Renal pelvis (tissue), 12 donors: ENCODE measurements around the gene INAFM2. TPM values are rescaled to one million over a fixed set of nuclear protein-coding genes. Genes with fewer than 3 reads are reported as not detected.

Experiments
- DNase-seq: peaks from one replicate; pipeline ENCODE4 v3.0.0-alpha.2; 2013
- long read RNA-seq, 16 experiments: transcript quantifications; one replicate each; lab custom pipeline, GENCODE V29; 2026
- polyA plus RNA-seq, 3 donors: library from polyadenylated mRNA; unstranded; fragments of 120-200 nt; gene quantifications; one replicate each; pipeline ENCODE4 v1.2.1, GENCODE V29; 2013; ENCODE audit not compliant: insufficient read length in 3 of 3

The INAFM2 gene
- polyA plus RNA-seq, result 10 to 100 TPM in 2 of 3 donors, 1 to 10 TPM in 1; 9.9 to 17.6 (median 13.5) TPM
- long read RNA-seq, donor 1, transcript INAFM2-202 (1 exons, 3,052 nt), result major isoform, 15 of 15 reads
- long read RNA-seq, donor 1, partial matches to known transcripts, result 0 of 15 reads
- long read RNA-seq, donor 1, other reads (novel, unspliced or antisense), result 0 of 15 reads
- long read RNA-seq, donor 2, transcript INAFM2-202 (1 exons, 3,052 nt), result major isoform, 13 of 13 reads
- long read RNA-seq, donor 2, partial matches to known transcripts, result 0 of 13 reads
- long read RNA-seq, donor 2, other reads (novel, unspliced or antisense), result 0 of 13 reads
- long read RNA-seq, donor 3, transcript INAFM2-202 (1 exons, 3,052 nt), result major isoform, 6 of 6 reads
- long read RNA-seq, donor 3, partial matches to known transcripts, result 0 of 6 reads
- long read RNA-seq, donor 3, other reads (novel, unspliced or antisense), result 0 of 6 reads
- long read RNA-seq, donor 4, transcript INAFM2-202 (1 exons, 3,052 nt), result major isoform, 10 of 10 reads
- long read RNA-seq, donor 4, partial matches to known transcripts, result 0 of 10 reads
- long read RNA-seq, donor 4, other reads (novel, unspliced or antisense), result 0 of 10 reads
- long read RNA-seq, donor 5, transcript INAFM2-202 (1 exons, 3,052 nt), result major isoform, 14 of 14 reads
- long read RNA-seq, donor 5, partial matches to known transcripts, result 0 of 14 reads
- long read RNA-seq, donor 5, other reads (novel, unspliced or antisense), result 0 of 14 reads
- long read RNA-seq, donor 6, transcript INAFM2-202 (1 exons, 3,052 nt), result major isoform, 13 of 13 reads
- long read RNA-seq, donor 6, partial matches to known transcripts, result 0 of 13 reads
- long read RNA-seq, donor 6, other reads (novel, unspliced or antisense), result 0 of 13 reads
- long read RNA-seq, donor 7, transcript INAFM2-202 (1 exons, 3,052 nt), result major isoform, 17 of 17 reads
- long read RNA-seq, donor 7, partial matches to known transcripts, result 0 of 17 reads
- long read RNA-seq, donor 7, other reads (novel, unspliced or antisense), result 0 of 17 reads
- long read RNA-seq, donor 8, partial matches to known transcripts, result 0 of 4 reads
- long read RNA-seq, donor 8, other reads (novel, unspliced or antisense), result 0 of 4 reads
- long read RNA-seq, donor 9, transcript INAFM2-202 (1 exons, 3,052 nt), result major isoform, 16 of 16 reads
- long read RNA-seq, donor 9, partial matches to known transcripts, result 0 of 16 reads
- long read RNA-seq, donor 9, other reads (novel, unspliced or antisense), result 0 of 16 reads
- long read RNA-seq, donor 10, transcript INAFM2-202 (1 exons, 3,052 nt), result major isoform, 8 of 8 reads
- long read RNA-seq, donor 10, partial matches to known transcripts, result 0 of 8 reads
- long read RNA-seq, donor 10, other reads (novel, unspliced or antisense), result 0 of 8 reads
- long read RNA-seq, donor 11, partial matches to known transcripts, result 0 of 4 reads
- long read RNA-seq, donor 11, other reads (novel, unspliced or antisense), result 0 of 4 reads
- long read RNA-seq, donor 12, transcript INAFM2-202 (1 exons, 3,052 nt), result major isoform, 9 of 10 reads
- long read RNA-seq, donor 12, partial matches to known transcripts, result 0 of 10 reads
- long read RNA-seq, donor 12, other reads (novel, unspliced or antisense), result 0 of 10 reads
- long read RNA-seq, donor 13, transcript INAFM2-202 (1 exons, 3,052 nt), result major isoform, 11 of 11 reads
- long read RNA-seq, donor 13, partial matches to known transcripts, result 0 of 11 reads
- long read RNA-seq, donor 13, other reads (novel, unspliced or antisense), result 0 of 11 reads
- long read RNA-seq, donor 14, result 0 reads
- long read RNA-seq, donor 15, result 0 reads
- long read RNA-seq, donor 16, transcript INAFM2-202 (1 exons, 3,052 nt), result major isoform, 17 of 17 reads
- long read RNA-seq, donor 16, partial matches to known transcripts, result 0 of 17 reads
- long read RNA-seq, donor 16, other reads (novel, unspliced or antisense), result 0 of 17 reads

DNA sequence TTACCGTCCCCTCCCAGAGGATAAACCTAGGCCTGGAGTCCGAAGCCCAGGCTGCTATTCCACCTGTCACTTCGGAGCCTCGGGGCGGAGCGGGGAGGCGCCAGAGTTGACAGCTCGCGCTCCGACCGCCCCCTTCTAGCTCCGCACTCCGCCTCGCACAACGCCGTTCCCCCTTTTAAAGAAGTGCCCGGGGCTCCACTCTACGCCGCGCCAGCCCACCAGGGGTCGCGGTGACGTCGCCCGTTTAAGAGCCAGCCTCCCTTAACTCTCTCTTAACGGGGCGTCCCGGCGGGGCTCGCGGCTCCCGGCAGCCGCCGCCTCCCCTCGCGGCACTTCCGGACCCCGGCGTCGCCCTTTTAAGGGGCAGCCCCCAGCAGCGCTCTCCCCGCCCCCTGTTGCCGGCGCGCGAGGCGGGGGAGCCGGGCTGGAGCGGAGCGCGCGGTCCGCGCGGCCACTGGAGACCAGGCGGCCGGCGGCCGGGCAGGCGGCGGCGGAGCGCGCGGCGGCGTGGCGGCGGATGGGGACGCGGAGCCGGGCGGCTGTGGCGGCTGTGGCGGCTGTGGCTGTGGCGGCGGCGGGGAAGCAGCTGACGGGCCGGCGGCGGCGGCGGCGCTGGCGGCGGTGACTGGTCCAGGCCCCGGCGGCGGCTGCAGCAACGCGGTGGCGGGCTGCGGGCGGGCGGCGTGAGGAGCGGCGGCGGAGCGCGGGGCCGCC, at the start of gene INAFM2:
INAFM2 (plus strand) TSS at position 454 of the 714 bp plus-strand sequence. CDS start 364 bp downstream, outside the sequence.
- DNase-seq, result peak; percentile 96

- no peak for DNase-seq
These were observed 48.9 kb upstream of the INAFM2 start for GRCh38 chr15:40274350-40275274.

DNA sequence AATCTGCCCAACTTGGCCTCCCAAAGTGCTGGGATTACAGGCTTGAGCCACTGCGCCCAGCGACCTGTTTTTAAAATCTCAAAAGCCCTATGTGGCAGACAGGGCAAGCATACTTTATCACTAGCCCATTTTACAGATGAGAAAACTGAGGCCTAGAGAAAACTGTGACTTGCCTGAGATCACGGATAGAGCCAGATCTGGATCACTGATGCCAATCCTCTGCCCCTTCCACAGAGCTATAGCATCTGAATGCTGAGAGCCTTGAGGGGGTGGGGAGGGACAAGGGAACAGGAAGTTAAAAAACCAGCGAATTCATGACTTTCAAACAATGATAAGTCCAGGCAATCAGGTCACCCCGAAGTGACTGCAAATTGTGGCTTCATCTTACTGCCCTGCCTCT, 48.0 kb upstream of the INAFM2 start:
- no peak for DNase-seq

- no peak for DNase-seq
These were observed 47.5 kb upstream of the INAFM2 start for GRCh38 chr15:40275954-40276353.

DNA sequence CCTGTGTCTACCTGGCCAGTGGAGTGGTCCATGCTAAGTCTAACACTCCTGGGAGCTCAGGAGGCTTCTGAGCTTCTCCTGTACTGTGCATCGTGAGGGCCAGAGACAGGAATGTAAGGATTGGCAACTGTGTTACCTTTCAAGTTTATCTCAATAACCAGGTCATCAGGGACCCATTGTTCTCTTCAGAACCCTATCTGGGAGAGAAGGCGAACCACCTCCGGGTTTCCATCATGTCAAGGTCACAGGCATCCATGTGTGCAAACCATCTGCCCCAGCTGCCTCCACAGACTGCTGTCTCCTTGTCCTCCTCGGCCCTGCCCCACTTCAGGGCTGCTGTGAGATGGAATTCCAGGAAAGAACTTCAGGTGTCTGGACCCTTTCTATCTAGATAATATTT, 46.6 kb upstream of the INAFM2 start:
- no peak for DNase-seq

DNA sequence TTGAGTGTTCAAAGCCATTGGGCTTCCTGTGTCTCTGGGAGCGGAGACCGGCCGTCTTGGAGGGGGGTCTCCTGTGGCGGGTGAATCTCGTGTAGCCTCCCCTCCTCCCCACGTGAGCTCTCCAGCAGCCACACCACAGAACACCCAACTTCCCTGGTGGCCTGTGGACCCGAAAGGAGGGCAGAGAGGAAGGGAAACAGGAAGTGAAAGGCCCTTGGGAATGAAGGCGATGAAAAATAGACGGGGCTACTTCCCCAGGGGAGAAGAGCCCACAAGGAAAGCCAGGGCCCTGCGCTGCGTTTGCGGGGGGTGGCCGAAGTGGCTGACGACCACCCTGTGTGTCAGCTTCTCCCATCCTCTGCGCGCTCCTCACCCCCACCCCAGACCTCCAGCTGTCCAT, 46.0 kb upstream of the INAFM2 start:
- no peak for DNase-seq

DNA sequence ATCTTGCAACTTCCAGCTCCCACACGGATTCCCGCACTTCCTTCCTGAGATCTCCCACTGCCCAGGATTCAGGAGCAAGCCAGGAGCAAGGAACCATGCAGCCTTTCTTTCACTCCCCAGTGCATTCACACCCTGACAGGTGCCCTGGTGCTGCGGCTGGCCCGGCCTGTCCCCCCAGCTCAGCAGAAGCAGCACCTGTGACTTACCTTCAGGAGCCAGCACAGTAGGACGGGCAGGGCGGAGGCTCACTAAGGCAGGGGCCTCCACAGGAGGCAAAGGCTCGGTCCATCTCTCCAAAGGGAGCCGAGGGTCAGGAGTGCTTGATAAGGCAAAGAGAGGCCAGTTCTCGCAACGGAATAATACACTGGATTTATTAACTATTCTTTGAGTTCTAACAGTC, 45.5 kb upstream of the INAFM2 start:
- no peak for DNase-seq

GRCh38 chr15:40279437-40280141, 43.9 kb upstream of the INAFM2 start:
- no peak for DNase-seq

- DNase-seq, result no peak
These were observed 43.0 kb upstream of the INAFM2 start for GRCh38 chr15:40280260-40281056.

GRCh38 chr15:40281057-40281800, 42.3 kb upstream of the INAFM2 start:
- no peak for DNase-seq

DNA sequence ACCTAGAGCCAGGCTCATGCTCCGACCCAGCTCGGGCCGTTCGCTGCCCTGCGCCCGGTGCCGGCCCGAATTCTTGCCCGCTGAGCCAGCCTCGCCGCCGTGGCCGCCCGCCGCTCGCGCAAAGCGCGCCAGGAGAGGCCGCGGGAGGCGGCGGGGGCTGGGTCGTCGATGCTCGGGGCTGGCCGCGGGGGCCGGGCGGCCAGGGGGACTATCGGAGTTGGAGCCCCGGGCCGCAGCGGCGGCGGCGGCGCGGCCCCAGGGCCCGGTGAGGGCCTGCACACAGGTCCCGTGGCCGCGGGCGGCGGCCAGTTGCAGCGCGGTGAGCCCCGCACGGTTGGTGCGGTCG, 41.7 kb upstream of the INAFM2 start:
- DNase-seq, result no peak

GRCh38 chr15:40282147-40282868, 41.2 kb upstream of the INAFM2 start:
- no peak for DNase-seq

- DNase-seq, result no peak
These were observed 40.5 kb upstream of the INAFM2 start, which contains the start of gene ANKRD63 for GRCh38 chr15:40282869-40283614. TSS of gene ANKRD63 (minus strand) at chr15:40283064. CDS start at chr15:40282586, 478 bp downstream.

- no peak for DNase-seq
These were observed 39.7 kb upstream of the INAFM2 start for GRCh38 chr15:40283615-40284300.
